Neural cell (in vitro differentiated cells): Measurements from ENCODE around the gene CD248. TPM values are rescaled to one million over a fixed set of nuclear protein-coding genes. Genes with fewer than 3 reads are reported as not detected.

ENCODE experiments used
- H2AFZ ChIP-seq: fragments of 200-600, 300-800 bp; sonication (generic), shearing (Covaris generic); 2 replicates; pipeline ENCODE4 v1.6.0; 2014; ENCODE audit warnings: low read depth, mild to moderate bottlenecking, antibody characterized with exemption, low read length, moderate library complexity
- H3F3A ChIP-seq: fragments of 200-600 bp; shearing (Covaris generic); 2 replicates; pipeline ENCODE4 v1.6.1; 2016; ENCODE audit warnings: mild to moderate bottlenecking, moderate library complexity, mixed read lengths, antibody characterized with exemption, low read length; ENCODE audit not compliant: insufficient read depth, poor library complexity, severe bottlenecking
- H3K27ac ChIP-seq: fragments of 200-600, 300-800 bp; sonication (generic), shearing (Covaris generic); 2 replicates; pipeline ENCODE4 v1.5.1; 2014; ENCODE audit warnings: mild to moderate bottlenecking, low read length, moderate library complexity
- H3K27me3 ChIP-seq: fragments of 300-800, 200-600 bp; sonication (generic), shearing (Covaris generic); 2 replicates; pipeline ENCODE4 v1.6.0; 2014; ENCODE audit warnings: mild to moderate bottlenecking, low read depth, low read length, moderate library complexity; ENCODE audit not compliant: insufficient read depth
- H3K36me3 ChIP-seq: fragments of 300-800, 200-600 bp; sonication (generic), shearing (Covaris generic); 2 replicates; pipeline ENCODE4 v1.5.1; 2014; ENCODE audit warnings: mild to moderate bottlenecking, antibody characterized with exemption, low read length, moderate library complexity; ENCODE audit not compliant: insufficient read depth
- H3K4me2 ChIP-seq: fragments of 300-800, 200-600 bp; sonication (generic), shearing (Covaris generic); 2 replicates; pipeline ENCODE4 v1.6.0; 2014; ENCODE audit warnings: mild to moderate bottlenecking, low read length
- H3K4me3 ChIP-seq: fragments of 300-800, 200-600 bp; sonication (generic), shearing (Covaris generic); 2 replicates; pipeline ENCODE4 v1.5.1; 2014; ENCODE audit warnings: mild to moderate bottlenecking, low read length, moderate library complexity
- H3K79me2 ChIP-seq: fragments of 200-600 bp; shearing (Covaris generic); replicated peaks from 2 replicates; pipeline ENCODE4 v1.6.0; 2014; ENCODE audit warnings: mild to moderate bottlenecking, low read length, moderate library complexity; ENCODE audit not compliant: insufficient read depth
- H3K9ac ChIP-seq: fragments of 300-800, 200-600 bp; sonication (generic), shearing (Covaris generic); 2 replicates; pipeline ENCODE4 v1.6.1; 2016; ENCODE audit warnings: mild to moderate bottlenecking, low read length, mixed read lengths
- H3K9me2 ChIP-seq: fragments of 200-600 bp; shearing (Covaris generic); 2 replicates; pipeline ENCODE4 v1.6.1; 2016; ENCODE audit warnings: mild to moderate bottlenecking, low read length, mixed read lengths; ENCODE audit not compliant: insufficient read depth
- H3K9me3 ChIP-seq: fragments of 200-600, 300-800 bp; sonication (generic), shearing (Covaris generic); 2 replicates; pipeline ENCODE4 v1.6.1; 2016; ENCODE audit warnings: mild to moderate bottlenecking, mixed run types, low read length, moderate library complexity, mixed read lengths
- H4K20me1 ChIP-seq: fragments of 200-600 bp; shearing (Covaris generic); 2 replicates; pipeline ENCODE4 v1.6.1; 2016; ENCODE audit warnings: mild to moderate bottlenecking, mixed run types; ENCODE audit not compliant: insufficient read depth
- CTCF ChIP-seq: fragments of 450-650 bp; IDR thresholded peaks from 2 replicates; pipeline ENCODE4 v1.5.1; 2014; ENCODE audit warnings: antibody characterized with exemption, mild to moderate bottlenecking, moderate library complexity; ENCODE audit not compliant: poor library complexity, severe bottlenecking
- EP300 ChIP-seq: fragments of 450-650 bp; conservative IDR thresholded peaks from 2 replicates; pipeline ENCODE4 v1.6.1; 2014; ENCODE audit warnings: antibody characterized with exemption, mild to moderate bottlenecking, moderate library complexity; ENCODE audit not compliant: poor library complexity, severe bottlenecking
- MXI1 ChIP-seq: fragments of 450-650 bp; conservative IDR thresholded peaks from 2 replicates; pipeline ENCODE4 v1.6.1; 2014; ENCODE audit warnings: antibody characterized with exemption, mild to moderate bottlenecking; ENCODE audit not compliant: poor library complexity, severe bottlenecking
- POLR2AphosphoS5 ChIP-seq: IDR thresholded peaks from 2 replicates; pipeline ENCODE4 v1.6.1; 2012
- RAD21 ChIP-seq: fragments of 450-650 bp; conservative IDR thresholded peaks from 2 replicates; pipeline ENCODE4 v1.6.1; 2014; ENCODE audit warnings: antibody characterized with exemption, mild to moderate bottlenecking, moderate library complexity
- REST ChIP-seq: IDR thresholded peaks from 2 replicates; pipeline ENCODE4 v1.6.1; 2012; ENCODE audit warnings: borderline replicate concordance
- SMC3 ChIP-seq: fragments of 450-650 bp; conservative IDR thresholded peaks from 2 replicates; pipeline ENCODE4 v1.6.1; 2014; ENCODE audit warnings: antibody characterized with exemption, mild to moderate bottlenecking, moderate library complexity; ENCODE audit not compliant: poor library complexity
- TAF1 ChIP-seq: IDR thresholded peaks from 2 replicates; pipeline ENCODE4 v1.6.1; 2012; ENCODE audit warnings: low read depth
- polyA plus RNA-seq: library from polyadenylated mRNA; depleted of rRNA; stranded (reverse); fragments of >200 nt; gene quantifications from 2 replicates; pipeline ENCODE4 v1.2.3, GENCODE V29; 2014

The CD248 gene
- polyA plus RNA-seq, 1 donor from 2014 or later, result not detected

GRCh38 chr11:66328031-66328301, 11.1 kb upstream of the CD248 start:
- H3K4me2 ChIP-seq, result no peak overlapping the region
- H3K4me3 ChIP-seq, result no peak overlapping the region

GRCh38 chr11:66327171-66328030, 10.6 kb upstream of the CD248 start:
- H3K36me3 ChIP-seq, result no peaks in the 10 kb centered on the region
- H3K27ac ChIP-seq, result no peak overlapping the region
- no peaks in the 10 kb centered on the region for H3K9me3 ChIP-seq
- H3K9me2 ChIP-seq, result no peaks in the 10 kb centered on the region
- H3K9ac ChIP-seq, result no peak overlapping the region
- no peak overlapping the region for H3K4me2 ChIP-seq
- H3K27me3 ChIP-seq, result no peaks in the 10 kb centered on the region
- H4K20me1 ChIP-seq, result no peaks in the 10 kb centered on the region
- H3F3A ChIP-seq, result no peaks in the 10 kb centered on the region
- no peaks in the 10 kb centered on the region for H3K79me2 ChIP-seq
- no peak overlapping the region for H3K4me3 ChIP-seq
- H2AFZ ChIP-seq, result no peak overlapping the region
- no peak for TF ChIP-seq REST
- TF ChIP-seq TAF1, result no peak
- no peak for TF ChIP-seq CTCF
- no peak for TF ChIP-seq RAD21
- no peak for TF ChIP-seq SMC3
- no peak for TF ChIP-seq EP300

More at GRCh38 chr11:66328031-66328301, 11.1 kb upstream of the CD248 start:
- Histone ChIP-seq H3K27me3 (no peaks in the 10 kb centered on the region), H3K9me3 (no peaks in the 10 kb centered on the region), H4K20me1 (no peaks in the 10 kb centered on the region), H3K27ac (no peak overlapping the region), H2AFZ (no peak overlapping the region), H3F3A (no peaks in the 10 kb centered on the region), H3K36me3 (no peaks in the 10 kb centered on the region), H3K9ac (no peak overlapping the region), H3K9me2 (no peaks in the 10 kb centered on the region), H3K79me2 (no peaks in the 10 kb centered on the region)
- no peak for TF ChIP-seq MXI1
- TF ChIP-seq CTCF, result no peak
- TF ChIP-seq POLR2AphosphoS5, result no peak
- TF ChIP-seq REST, result no peak
